Uterus (tissue), 2 donors: Measurements from ENCODE around the gene CD81.

Experiments used
- CTCF ChIP-seq, 4 experiments: fragments of 200-600 bp in 2 of 4; fragments of 450-650 bp in 2 of 4; sonication (generic) in 2 of 4; IDR thresholded peaks; one replicate each; pipeline ENCODE4 v1.5.1; 2016 to 2019; ENCODE audit warnings: antibody characterized with exemption in 4 of 4, mild to moderate bottlenecking in 2 of 4, moderate library complexity in 1 of 4
- POLR2A ChIP-seq, 2 donors: fragments of 450-650 bp; IDR thresholded peaks; one replicate each; pipeline ENCODE4 v1.6.1; 2016; ENCODE audit warnings: antibody characterized with exemption in 2 of 2, mild to moderate bottlenecking in 1 of 2, moderate library complexity in 1 of 2

- TF ChIP-seq CTCF (IDR thresholded peaks at IDR 0.05) (no peak), POLR2A (IDR thresholded peaks at IDR 0.05) (no peak)
These were observed 59.0 kb downstream of the CD81 start for GRCh38 chr11:2436013-2436520.
